Gastrocnemius medialis (tissue), 4 donors: Measurements from ENCODE around the gene AMN. TPM values are rescaled to one million over a fixed set of nuclear protein-coding genes. Genes with fewer than 3 reads are reported as not detected.

Experiments used
- ATAC-seq, 2 donors: fragments of 150-250 bp; one replicate each; pipeline ENCODE4 v1.9.1; 2016
- DNase-seq, 2 donors: peaks; one replicate each; pipeline ENCODE4 v3.0.0-alpha.2; 2019
- H3K27ac ChIP-seq, 4 donors: fragments of 200-600 bp; sonication (generic); 1 replicate in 1 of 4; 2 replicates in 3 of 4; pipeline ENCODE4 v1.5.1; 2016 to 2018; ENCODE audit warnings: mild to moderate bottlenecking in 2 of 4, moderate library complexity in 1 of 4
- H3K27me3 ChIP-seq, 3 donors: fragments of 200-600 bp; sonication (generic) in 2 of 3; 1 replicate in 1 of 3; 2 replicates in 2 of 3; pipeline versions ENCODE4 v1.5.1 to v1.6.0; 2016 to 2019; ENCODE audit warnings: mild to moderate bottlenecking in 1 of 3, moderate library complexity in 1 of 3
- H3K36me3 ChIP-seq, 2 donors: fragments of 200-600 bp; sonication (generic) in 1 of 2; one replicate each; pipeline ENCODE4 v1.5.1; 2017 to 2018
- H3K4me1 ChIP-seq, 2 donors: fragments of 200-600 bp; sonication (generic) in 1 of 2; one replicate each; pipeline ENCODE4 v1.5.1; 2016 to 2017; ENCODE audit warnings: mild to moderate bottlenecking in 2 of 2
- H3K4me3 ChIP-seq, 4 donors: fragments of 200-600 bp; sonication (generic) in 3 of 4; 1 replicate in 1 of 4; 2 replicates in 3 of 4; pipeline ENCODE4 v1.5.1; 2016 to 2019; ENCODE audit warnings: mild to moderate bottlenecking in 2 of 4
- H3K9me3 ChIP-seq, 3 donors: fragments of 200-600 bp; sonication (generic) in 2 of 3; 1 replicate in 1 of 3; 2 replicates in 2 of 3; pipeline ENCODE4 v1.5.1; 2016 to 2019
- CTCF ChIP-seq, 5 experiments: fragments of 450-650 bp in 3 of 5; fragments of 200-600 bp in 2 of 5; sonication (generic) in 2 of 5; IDR thresholded peaks in 4 of 5; conservative IDR thresholded peaks in 1 of 5; 1 replicate in 4 of 5; 2 replicates in 1 of 5; pipeline ENCODE4 v1.5.1; 2016 to 2019; ENCODE audit warnings: antibody characterized with exemption in 5 of 5, mild to moderate bottlenecking in 3 of 5, moderate library complexity in 3 of 5
- POLR2A ChIP-seq, 2 donors: fragments of 450-650 bp; IDR thresholded peaks; one replicate each; pipeline ENCODE4 v1.6.1; 2017; ENCODE audit warnings: antibody characterized with exemption in 2 of 2, mild to moderate bottlenecking in 2 of 2, moderate library complexity in 2 of 2
- in situ Hi-C, 4 donors: fragments of 200-750 bp; cut with MboI; loops; one replicate each; pipeline versions ENCODE4 v1.15.0 to v1.8.0; 2017; ENCODE audit warnings: low sequenced_read_pairs in 4 of 4
- intact Hi-C: fragments of 100-400 bp; cut with DNase I; formaldehyde crosslinking; loops from one replicate; pipeline ENCODE4 v1.15.1; 2023; ENCODE audit warnings: low total_unique reads
- total RNA-seq, 4 donors: library from RNA; depleted of rRNA; stranded (reverse); fragments of >200 nt; gene quantifications; one replicate each; pipeline versions ENCODE4 v1.1.0 to v1.2.3, GENCODE V29; 2016

The AMN gene
- total RNA-seq, 4 donors from 2014 or later: 0.42 to 4.3 TPM; not detected in 2

GRCh38 chr14:102878174-102878969 lies 44.1 kb upstream of the AMN start:
- in situ Hi-C loops: no loop called here
- intact Hi-C loops: no loop called here
- DNase-seq (no peak), ATAC-seq (no peak)
- Histone ChIP-seq H3K36me3 (peaks cover 0 to 23% of the 10 kb centered on the region in 2 donors), H3K4me3 (no peak overlapping the region), H3K9me3 (no peaks in the 10 kb centered on the region), H3K4me1 (peaks cover 6 to 8% of the 10 kb centered on the region in 2 donors), H3K27ac (no peak overlapping the region), H3K27me3 (no peaks in the 10 kb centered on the region)
- no peak for TF ChIP-seq CTCF (IDR thresholded peaks at IDR 0.05 in 4 of 5, conservative IDR thresholded peaks at IDR 0.05 in 1 of 5)
- TF ChIP-seq POLR2A (IDR thresholded peaks at IDR 0.05): no peak

GRCh38 chr14:102878970-102879460 lies 43.4 kb upstream of the AMN start:
- H3K36me3 ChIP-seq: peaks cover 0 to 23% of the 10 kb centered on the region in 2 donors
- intact Hi-C loops (no loop called here), in situ Hi-C loops (no loop called here)
- peaks cover 6 to 8% of the 10 kb centered on the region in 2 donors for H3K4me1 ChIP-seq
- H3K4me3 ChIP-seq: no peak overlapping the region
- no peaks in the 10 kb centered on the region for H3K9me3 ChIP-seq
- no peak for TF ChIP-seq CTCF (IDR thresholded peaks at IDR 0.05 in 4 of 5, conservative IDR thresholded peaks at IDR 0.05 in 1 of 5)
- TF ChIP-seq POLR2A (IDR thresholded peaks at IDR 0.05): no peak
- DNase-seq: no peak
- no peaks in the 10 kb centered on the region for H3K27me3 ChIP-seq
- ATAC-seq: no peak
- no peak overlapping the region for H3K27ac ChIP-seq

GRCh38 chr14:102882226-102882906 lies 40.1 kb upstream of the AMN start:
- DNase-seq (peak; percentile 20 to 76), ATAC-seq (peak; percentile 60 to 92)
- H3K4me1 ChIP-seq: peaks cover 6 to 8% of the 10 kb centered on the region in 2 donors
- H3K27ac ChIP-seq: peak overlapping the region in 1 of 4 donors; percentile 52
- peaks cover 0 to 14% of the 10 kb centered on the region in 2 donors for H3K36me3 ChIP-seq
- intact Hi-C loops (no loop called here), in situ Hi-C loops (no loop called here)
- H3K9me3 ChIP-seq: no peaks in the 10 kb centered on the region
- H3K4me3 ChIP-seq: no peak overlapping the region
- TF ChIP-seq POLR2A (IDR thresholded peaks at IDR 0.05) (no peak), CTCF (IDR thresholded peaks at IDR 0.05 in 4 of 5, conservative IDR thresholded peaks at IDR 0.05 in 1 of 5) (no peak)
- no peaks in the 10 kb centered on the region for H3K27me3 ChIP-seq

GRCh38 chr14:102883089-102883541 lies 39.3 kb upstream of the AMN start:
- Histone ChIP-seq H3K4me3 (no peak overlapping the region), H3K27me3 (no peaks in the 10 kb centered on the region), H3K36me3 (peaks cover 0 to 9% of the 10 kb centered on the region in 2 donors), H3K27ac (peak overlapping the region in 1 of 4 donors; percentile 48), H3K4me1 (peaks cover 6 to 8% of the 10 kb centered on the region in 2 donors), H3K9me3 (no peaks in the 10 kb centered on the region)
- in situ Hi-C loops: no loop called here
- intact Hi-C loops: no loop called here
- DNase-seq: no peak
- ATAC-seq: no peak
- TF ChIP-seq CTCF (IDR thresholded peaks at IDR 0.05 in 4 of 5, conservative IDR thresholded peaks at IDR 0.05 in 1 of 5) (no peak), POLR2A (IDR thresholded peaks at IDR 0.05) (no peak)
